Mucosa of rectum (tissue), 2 donors: Measurements from ENCODE around the gene RAD54L.
A peak's percentile ranks its signal among the peaks of the same experiment; 100 is the strongest.
"Not testable (repeated sequence)": the region's sequence is repeated elsewhere in the genome, so short reads cannot be mapped to it uniquely, and the experiment has no call there.

Experiments
- H3K27ac ChIP-seq, 2 donors: one replicate each; pipeline ENCODE4 v1.7.0; 2013; ENCODE audit warnings: inconsistent platforms in 2 of 2, low read depth in 2 of 2, low read length in 2 of 2
- H3K27me3 ChIP-seq, 2 donors: one replicate each; pipeline ENCODE4 v1.7.0; 2013; ENCODE audit warnings: low read length in 2 of 2; ENCODE audit not compliant: control insufficient read depth in 2 of 2, insufficient read depth in 2 of 2
- H3K36me3 ChIP-seq, 2 donors: one replicate each; pipeline ENCODE4 v1.7.0; 2013; ENCODE audit warnings: low read length in 2 of 2; ENCODE audit not compliant: control insufficient read depth in 2 of 2, insufficient read depth in 2 of 2
- H3K4me1 ChIP-seq, 2 donors: one replicate each; pipeline ENCODE4 v1.7.0; 2013; ENCODE audit warnings: low read length in 2 of 2, mild to moderate bottlenecking in 1 of 2; ENCODE audit not compliant: control insufficient read depth in 2 of 2, insufficient read depth in 2 of 2
- H3K4me3 ChIP-seq, 2 donors: one replicate each; pipeline ENCODE4 v1.7.0; 2013; ENCODE audit warnings: low read length in 2 of 2
- H3K9ac ChIP-seq, 2 donors: one replicate each; pipeline ENCODE4 v1.7.0; 2013; ENCODE audit warnings: low read length in 2 of 2, low read depth in 1 of 2, mild to moderate bottlenecking in 1 of 2
- H3K9me3 ChIP-seq, 2 donors: one replicate each; pipeline ENCODE4 v1.7.0; 2013; ENCODE audit warnings: low read length in 2 of 2; ENCODE audit not compliant: control insufficient read depth in 2 of 2
- donor health status: healthy.
- donor health status: Normal muscosa, but diverticular disease.

Gene RAD54L

DNA sequence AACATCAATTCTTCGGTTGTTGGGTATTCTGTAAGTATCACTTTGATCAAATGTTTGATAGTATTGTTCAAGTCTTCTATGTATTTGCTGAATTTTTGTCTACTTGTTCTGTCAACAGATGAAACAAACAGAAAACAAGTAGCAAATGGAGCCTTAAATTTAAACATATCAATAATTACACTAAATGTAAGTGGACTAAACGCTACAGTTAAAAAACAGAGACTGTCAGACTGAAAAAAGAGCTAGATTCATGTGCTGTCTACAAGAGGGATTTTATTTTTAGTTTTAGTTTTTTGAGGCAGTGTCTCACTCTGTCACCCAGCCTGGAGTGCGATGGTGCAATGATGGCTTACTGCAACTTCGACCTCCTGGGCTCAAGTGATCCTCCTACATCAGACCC, 10.7 kb upstream of the RAD54L start:
- Histone ChIP-seq H3K27me3 (no peaks in the 10 kb centered on the region), H3K9ac (no peak overlapping the region), H3K9me3 (no peaks in the 10 kb centered on the region), H3K4me1 (no peaks in the 10 kb centered on the region), H3K36me3 (no peaks in the 10 kb centered on the region), H3K4me3 (no peak overlapping the region), H3K27ac (no peak overlapping the region)

DNA sequence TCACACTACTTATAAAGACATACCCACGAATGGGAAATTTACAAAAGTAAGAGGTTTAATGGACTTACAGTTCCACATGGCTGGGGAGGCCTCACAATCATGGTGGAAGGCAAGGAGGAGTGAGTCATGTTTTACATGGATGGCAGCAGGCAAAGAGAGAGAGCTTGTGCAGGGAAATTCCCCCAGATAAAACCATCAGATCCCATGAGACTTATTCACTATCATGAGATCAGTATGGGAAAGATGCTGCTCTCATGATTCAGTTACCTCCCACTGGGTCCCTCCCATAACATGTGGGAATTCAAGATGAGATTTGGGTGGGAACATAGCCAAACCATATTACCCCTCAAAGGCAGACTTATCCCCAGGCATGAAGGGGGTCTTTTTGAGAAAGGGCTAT, 8.7 kb upstream of the RAD54L start:
- not testable (repeated sequence) for H3K9ac ChIP-seq, H3K27ac ChIP-seq, H3K27me3 ChIP-seq, H3K36me3 ChIP-seq, H3K4me1 ChIP-seq, H3K9me3 ChIP-seq, H3K4me3 ChIP-seq

- not testable (repeated sequence) for H3K27me3 ChIP-seq, H3K9ac ChIP-seq, H3K27ac ChIP-seq, H3K4me1 ChIP-seq, H3K36me3 ChIP-seq, H3K4me3 ChIP-seq, H3K9me3 ChIP-seq
Observed at GRCh38 chr1:46241733-46242132, 5.8 kb upstream of the RAD54L start.

- H3K36me3 ChIP-seq, result no peaks in the 10 kb centered on the region
- no peaks in the 10 kb centered on the region for H3K27me3 ChIP-seq
- no peak overlapping the region for H3K4me3 ChIP-seq
- H3K4me1 ChIP-seq, result peaks cover under 1 to 4% of the 10 kb centered on the region in 2 donors
- H3K27ac ChIP-seq, result no peak overlapping the region
- H3K9ac ChIP-seq, result no peak overlapping the region
- H3K9me3 ChIP-seq, result no peaks in the 10 kb centered on the region
Observed at GRCh38 chr1:46242918-46243317, 4.6 kb upstream of the RAD54L start.

DNA sequence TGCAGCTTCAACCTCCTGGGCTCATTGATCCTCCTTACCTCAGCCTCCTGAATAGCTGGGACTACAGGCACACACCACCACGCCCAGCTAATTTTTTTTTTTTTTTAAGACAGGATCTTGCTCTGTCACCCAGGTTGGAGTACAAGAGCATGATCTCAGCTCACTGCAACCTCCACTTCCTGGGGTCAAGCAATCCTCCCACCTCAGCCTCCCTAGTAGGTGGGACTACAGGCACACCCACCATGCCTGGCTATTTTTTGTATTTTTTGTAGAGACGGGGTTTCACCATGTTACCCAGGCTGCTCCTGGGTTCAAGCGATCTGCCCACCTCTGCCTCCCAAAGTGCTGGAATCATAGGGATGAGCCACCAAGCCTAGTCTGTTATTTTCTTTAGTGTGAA, 3.7 kb upstream of the RAD54L start:
- not testable (repeated sequence) for H3K27me3 ChIP-seq, H3K4me3 ChIP-seq, H3K9me3 ChIP-seq, H3K27ac ChIP-seq, H3K4me1 ChIP-seq, H3K9ac ChIP-seq, H3K36me3 ChIP-seq

GRCh38 chr1:46244656-46245371, 2.7 kb upstream of the RAD54L start:
- Histone ChIP-seq H3K27me3 (no peaks in the 10 kb centered on the region), H3K4me3 (no peak overlapping the region), H3K9ac (no peak overlapping the region), H3K4me1 (peaks cover 4 to 7% of the 10 kb centered on the region in 2 donors), H3K36me3 (no peaks in the 10 kb centered on the region), H3K27ac (no peak overlapping the region), H3K9me3 (no peaks in the 10 kb centered on the region)

- not testable (repeated sequence) for H3K27ac ChIP-seq, H3K9me3 ChIP-seq, H3K4me1 ChIP-seq, H3K36me3 ChIP-seq, H3K9ac ChIP-seq, H3K27me3 ChIP-seq, H3K4me3 ChIP-seq
Observed at GRCh38 chr1:46246136-46246535, 1.4 kb upstream of the RAD54L start.

DNA sequence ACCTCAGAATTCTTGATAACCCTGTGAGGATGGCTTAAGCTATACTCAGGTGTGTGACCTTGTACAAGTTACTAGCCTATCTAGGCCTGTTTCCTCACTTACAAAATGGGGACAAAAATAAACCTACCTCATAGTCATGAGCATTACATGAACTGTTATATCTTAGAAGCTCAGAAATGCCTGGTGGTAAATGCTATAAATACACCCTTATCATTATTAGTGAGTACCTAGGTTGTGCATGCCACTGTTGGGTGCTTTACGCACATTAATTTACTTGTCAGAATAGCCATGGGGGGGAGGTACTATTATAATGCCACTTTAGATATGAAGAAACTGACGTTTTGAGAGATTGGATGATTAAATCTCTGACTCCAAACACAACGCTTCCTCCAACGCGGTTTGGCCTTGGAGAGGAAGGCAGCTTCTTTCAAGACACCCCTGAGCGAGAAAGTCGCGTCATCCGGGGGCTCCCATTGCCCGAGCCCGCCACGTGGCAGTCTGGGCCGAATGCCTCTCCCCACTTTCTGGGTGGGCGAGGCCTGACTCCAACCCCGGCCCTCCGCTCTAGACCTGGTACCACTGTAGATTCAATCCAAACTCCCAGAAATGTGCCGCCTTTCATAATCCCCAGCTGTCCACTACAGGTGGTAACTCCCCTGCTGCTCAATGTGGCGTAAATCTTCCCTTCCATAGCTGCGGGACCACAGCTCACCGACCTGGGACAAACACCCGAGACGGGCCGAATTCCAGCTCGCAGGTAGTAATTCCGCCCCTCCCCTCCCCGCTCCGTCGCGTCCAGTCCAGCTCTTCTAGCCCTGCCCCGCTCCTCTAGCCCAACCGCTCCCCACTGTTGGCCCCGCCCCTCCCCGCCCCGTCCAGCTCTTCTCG, 771 bp upstream of the RAD54L start:
- Histone ChIP-seq H3K9me3 (no peaks in the 10 kb centered on the region), H3K9ac (peak overlapping the region; percentile 79 to 87), H3K4me3 (peak overlapping the region; percentile 80 to 85), H3K4me1 (peaks cover 4 to 7% of the 10 kb centered on the region in 2 donors), H3K36me3 (peaks cover 0 to 2% of the 10 kb centered on the region in 2 donors), H3K27me3 (no peaks in the 10 kb centered on the region), H3K27ac (peak overlapping the region; percentile 74 to 76)

GRCh38 chr1:46248122-46248920, 758 bp downstream of the RAD54L start:
- Histone ChIP-seq H3K27ac (peak overlapping the region in 1 of 2 donors; percentile 2), H3K27me3 (no peaks in the 10 kb centered on the region), H3K9me3 (no peaks in the 10 kb centered on the region), H3K4me3 (peak overlapping the region; percentile 91 to 95), H3K36me3 (peaks cover 0 to 2% of the 10 kb centered on the region in 2 donors), H3K4me1 (peaks cover 4 to 7% of the 10 kb centered on the region in 2 donors), H3K9ac (no peak overlapping the region)

DNA sequence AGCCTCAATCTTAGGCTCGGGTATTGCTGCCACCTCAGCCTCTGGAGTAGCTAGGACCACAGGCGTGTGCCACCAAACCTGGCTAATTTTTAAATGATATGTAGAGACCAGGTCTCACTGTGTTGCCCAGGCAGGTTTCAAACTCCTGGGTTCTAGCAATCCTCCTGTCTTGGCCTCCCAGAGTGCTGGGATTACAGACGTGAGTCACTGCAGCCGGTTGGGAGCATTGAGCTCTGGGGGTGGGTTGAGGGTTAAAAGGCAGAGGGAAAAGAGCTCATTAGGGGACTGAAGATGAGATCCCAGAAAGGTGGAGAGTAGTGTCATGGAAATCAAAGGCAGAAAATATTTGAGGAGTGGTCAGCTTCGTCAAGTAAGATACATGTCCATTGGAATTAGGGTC, 7.1 kb downstream of the RAD54L start:
- H3K9ac ChIP-seq, result no peak overlapping the region

More for the DNA sequence above, 7.1 kb downstream of the RAD54L start:
- Histone ChIP-seq H3K4me1 (no peaks in the 10 kb centered on the region), H3K27me3 (no peaks in the 10 kb centered on the region), H3K9me3 (no peaks in the 10 kb centered on the region), H3K27ac (no peak overlapping the region), H3K36me3 (peaks cover 0 to 5% of the 10 kb centered on the region in 2 donors), H3K4me3 (no peak overlapping the region)
